Left ventricle myocardium inferior (tissue), 1 donor: ENCODE results near the gene LIPC. TPM values are rescaled to one million over a fixed set of nuclear protein-coding genes. Genes with fewer than 3 reads are reported as not detected.

Source experiments
- DNase-seq: peaks from one replicate; pipeline ENCODE4 v3.0.0-alpha.2; 2020
- H3K27ac ChIP-seq: fragments of 200-600 bp; replicated peaks from 2 replicates; pipeline ENCODE4 v1.8.0; 2021
- H3K27me3 ChIP-seq: fragments of 200-600 bp; 2 replicates; pipeline ENCODE4 v1.8.0; 2021; ENCODE audit warnings: low read depth
- H3K36me3 ChIP-seq: fragments of 200-600 bp; 2 replicates; pipeline ENCODE4 v1.8.0; 2021
- H3K4me1 ChIP-seq: fragments of 200-600 bp; 2 replicates; pipeline ENCODE4 v1.8.0; 2021
- H3K4me3 ChIP-seq: fragments of 200-600 bp; 2 replicates; pipeline ENCODE4 v1.8.0; 2021; ENCODE audit warnings: mild to moderate bottlenecking, moderate library complexity
- H3K9me3 ChIP-seq: fragments of 200-600 bp; replicated peaks from 2 replicates; pipeline ENCODE4 v1.8.0; 2021
- intact Hi-C: fragments of 100-400 bp; cut with micrococcal nuclease; formaldehyde crosslinking; loops from one replicate; pipeline ENCODE4 v1.11.0; 2022
- total RNA-seq: library from RNA; stranded (reverse); fragmentation: NEBNext Ultra II Directional; extraction: Animal tissue kit (Norgen Biotek cat#: 25700); gene quantifications from one replicate; pipeline ENCODE4 v1.2.1, GENCODE V29; 2021
- TF ChIP-seq, protein P1 (sequence below): fragments of 200-600 bp; IDR thresholded peaks from 2 replicates; pipeline ENCODE4 v1.8.0; 2021; ENCODE audit warnings: antibody characterized with exemption, mild to moderate bottlenecking, borderline replicate concordance
- donor health status: DM: no; HTN: yes; CAD: no; lungs with severe emphysema.

LIPC gene
- total RNA-seq, 1 donor from 2014 or later = 1.5 TPM

GRCh38 chr15:58459045-58459444, 27.3 kb downstream of the LIPC start:
- H3K27ac ChIP-seq = peak overlapping the region; percentile 88
- no peaks in the 10 kb centered on the region for H3K27me3 ChIP-seq
- H3K4me1 ChIP-seq = peaks cover 52% of the 10 kb centered on the region
- no peaks in the 10 kb centered on the region for H3K9me3 ChIP-seq
- H3K36me3 ChIP-seq = no peaks in the 10 kb centered on the region
- TF ChIP-seq, protein P1, sequence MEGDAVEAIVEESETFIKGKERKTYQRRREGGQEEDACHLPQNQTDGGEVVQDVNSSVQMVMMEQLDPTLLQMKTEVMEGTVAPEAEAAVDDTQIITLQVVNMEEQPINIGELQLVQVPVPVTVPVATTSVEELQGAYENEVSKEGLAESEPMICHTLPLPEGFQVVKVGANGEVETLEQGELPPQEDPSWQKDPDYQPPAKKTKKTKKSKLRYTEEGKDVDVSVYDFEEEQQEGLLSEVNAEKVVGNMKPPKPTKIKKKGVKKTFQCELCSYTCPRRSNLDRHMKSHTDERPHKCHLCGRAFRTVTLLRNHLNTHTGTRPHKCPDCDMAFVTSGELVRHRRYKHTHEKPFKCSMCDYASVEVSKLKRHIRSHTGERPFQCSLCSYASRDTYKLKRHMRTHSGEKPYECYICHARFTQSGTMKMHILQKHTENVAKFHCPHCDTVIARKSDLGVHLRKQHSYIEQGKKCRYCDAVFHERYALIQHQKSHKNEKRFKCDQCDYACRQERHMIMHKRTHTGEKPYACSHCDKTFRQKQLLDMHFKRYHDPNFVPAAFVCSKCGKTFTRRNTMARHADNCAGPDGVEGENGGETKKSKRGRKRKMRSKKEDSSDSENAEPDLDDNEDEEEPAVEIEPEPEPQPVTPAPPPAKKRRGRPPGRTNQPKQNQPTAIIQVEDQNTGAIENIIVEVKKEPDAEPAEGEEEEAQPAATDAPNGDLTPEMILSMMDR = no peak
- H3K4me3 ChIP-seq = no peak overlapping the region
- intact Hi-C loops = no loop called here
- no peak for DNase-seq

- Histone ChIP-seq H3K27ac (peak overlapping the region; percentile 88), H3K4me3 (no peak overlapping the region), H3K36me3 (no peaks in the 10 kb centered on the region), H3K4me1 (peaks cover 46% of the 10 kb centered on the region), H3K27me3 (no peaks in the 10 kb centered on the region), H3K9me3 (no peaks in the 10 kb centered on the region)
- TF ChIP-seq, protein P1 = no peak
- peak; percentile 61 for DNase-seq
- intact Hi-C loops = no loop called here
Measured at GRCh38 chr15:58459560-58459959, 27.8 kb downstream of the LIPC start.

- intact Hi-C loops = no loop called here
Measured at GRCh38 chr15:58460116-58460790, 28.5 kb downstream of the LIPC start.

GRCh38 chr15:58460872-58461271, 29.1 kb downstream of the LIPC start:
- DNase-seq = no peak
- TF ChIP-seq, protein P1 = no peak
- H3K4me1 ChIP-seq = peaks cover 34% of the 10 kb centered on the region
- no peaks in the 10 kb centered on the region for H3K36me3 ChIP-seq
- intact Hi-C loops = no loop called here
- no peak overlapping the region for H3K4me3 ChIP-seq
- no peaks in the 10 kb centered on the region for H3K9me3 ChIP-seq
- H3K27me3 ChIP-seq = no peaks in the 10 kb centered on the region
- H3K27ac ChIP-seq = peak overlapping the region; percentile 88

More at GRCh38 chr15:58460116-58460790, 28.5 kb downstream of the LIPC start:
- H3K27me3 ChIP-seq = no peaks in the 10 kb centered on the region
- H3K36me3 ChIP-seq = no peaks in the 10 kb centered on the region
- no peaks in the 10 kb centered on the region for H3K9me3 ChIP-seq
- DNase-seq = no peak
- H3K27ac ChIP-seq = peak overlapping the region; percentile 88
- no peak overlapping the region for H3K4me3 ChIP-seq
- H3K4me1 ChIP-seq = peaks cover 40% of the 10 kb centered on the region
- TF ChIP-seq, protein P1 = no peak

DNA sequence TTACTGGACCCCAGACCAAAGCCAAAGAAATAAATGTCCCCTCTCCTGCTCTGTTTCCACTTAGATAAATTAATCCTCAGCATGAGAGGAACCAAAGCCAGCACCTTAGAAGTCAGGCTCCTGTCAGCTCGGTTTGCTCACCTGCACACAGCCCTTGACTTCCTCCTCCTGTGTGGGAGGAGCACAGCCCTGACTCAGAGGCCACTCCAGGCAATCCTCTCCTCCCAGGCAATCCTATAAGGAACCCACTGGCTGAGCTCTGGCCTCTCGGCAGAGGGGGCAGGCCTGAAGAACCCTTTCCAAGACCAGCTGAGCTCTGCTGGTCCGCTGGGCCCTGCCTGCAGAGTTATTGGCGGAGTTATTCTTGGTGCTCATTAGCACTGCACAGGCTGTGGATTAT, 30.8 kb downstream of the LIPC start:
- H3K4me1 ChIP-seq = peaks cover 28% of the 10 kb centered on the region
- no peaks in the 10 kb centered on the region for H3K36me3 ChIP-seq
- DNase-seq = no peak
- H3K4me3 ChIP-seq = no peak overlapping the region
- intact Hi-C loops = no loop called here
- no peaks in the 10 kb centered on the region for H3K9me3 ChIP-seq
- TF ChIP-seq, protein P1 = no peak
- no peak overlapping the region for H3K27ac ChIP-seq
- no peaks in the 10 kb centered on the region for H3K27me3 ChIP-seq
